HG02642 (cell line): Measurements from ENCODE around the gene FAAH.
"Not testable (repeated sequence)": the region's sequence is repeated elsewhere in the genome, so short reads cannot be mapped to it uniquely, and the experiment has no call there.

ENCODE experiments used
- ATAC-seq: cut with Tn5 transposase; IDR thresholded peaks from one replicate; pipeline ENCODE4 v1.9.1; 2021; ENCODE audit warnings: mild to moderate bottlenecking; ENCODE audit not compliant: unreplicated experiment, poor library complexity

FAAH gene

GRCh38 chr1:46394108-46394871 is at the start of gene FAAH:
Gene FAAH (plus strand): TSS chr1:46394317. CDS start chr1:46394349, 32 bp downstream.
- no peak for ATAC-seq

GRCh38 chr1:46344481-46344880 is 49.6 kb upstream of the FAAH start:
- ATAC-seq: no peak

GRCh38 chr1:46345281-46345680 is 48.8 kb upstream of the FAAH start:
- no peak for ATAC-seq

DNA sequence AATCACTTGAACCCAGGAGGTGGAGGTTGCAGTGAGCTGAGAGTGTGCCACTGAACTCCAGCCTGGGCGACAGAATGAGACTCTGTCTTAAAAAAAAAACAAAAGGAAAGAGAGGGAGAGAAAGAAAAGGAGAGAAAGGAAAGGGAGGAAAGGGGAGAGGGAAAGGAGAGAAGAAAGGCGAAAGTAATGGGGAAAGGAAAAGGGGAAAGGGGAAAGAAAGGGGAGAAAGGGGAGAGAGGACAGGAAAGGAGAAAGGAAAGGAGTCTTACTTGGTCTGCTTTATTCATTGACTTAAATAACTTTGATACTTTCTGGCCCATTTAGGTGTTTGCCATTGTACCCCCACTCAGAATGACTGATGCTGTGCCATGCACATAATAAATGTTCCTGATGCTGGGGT is 41.8 kb upstream of the FAAH start:
- ATAC-seq: no peak

DNA sequence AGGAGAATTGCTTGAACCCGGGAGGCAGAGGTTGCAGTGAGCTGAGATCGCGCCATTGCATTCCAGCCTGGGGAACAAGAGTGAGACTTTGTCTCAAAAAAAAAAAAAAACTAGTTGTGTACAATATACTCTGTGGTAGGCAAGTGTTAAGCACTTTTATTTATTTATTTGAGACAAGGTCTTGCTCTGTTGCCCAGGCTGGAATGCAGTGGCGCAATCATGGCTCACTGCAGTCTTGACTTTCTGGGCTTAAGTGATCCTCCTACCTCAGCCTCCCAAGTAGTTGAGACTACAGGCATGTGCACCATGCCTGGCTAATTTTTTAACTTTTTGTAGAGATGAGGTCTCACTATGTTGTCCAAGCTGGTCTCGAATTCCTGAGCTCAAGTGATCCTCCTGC is 38.2 kb upstream of the FAAH start:
- not testable (repeated sequence) for ATAC-seq

GRCh38 chr1:46362158-46362557 is 32.0 kb upstream of the FAAH start:
- ATAC-seq: no peak

- ATAC-seq: no peak
Measured at GRCh38 chr1:46363121-46363520, 31.0 kb upstream of the FAAH start.

DNA sequence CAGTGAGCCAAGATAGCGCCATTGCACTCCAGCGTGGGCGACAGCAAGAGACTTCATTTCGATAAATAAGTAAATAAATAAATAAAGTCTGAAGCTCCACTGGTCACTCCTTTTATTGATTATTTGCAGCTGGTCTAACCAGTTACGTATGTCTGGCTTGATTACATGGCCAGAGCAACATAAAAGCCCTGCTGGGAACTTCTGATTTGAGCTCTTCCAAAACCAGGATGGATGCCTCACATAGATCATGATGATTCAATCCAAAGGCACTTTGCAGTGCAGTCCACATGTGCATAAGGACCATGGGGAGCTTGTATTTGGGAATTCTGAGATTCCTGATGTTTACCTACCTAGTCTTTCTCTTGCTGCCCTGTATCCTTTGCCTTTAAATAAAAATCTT is 29.5 kb upstream of the FAAH start:
- no peak for ATAC-seq

- not testable (repeated sequence) for ATAC-seq
Measured at GRCh38 chr1:46365796-46366195, 28.3 kb upstream of the FAAH start.

- no peak for ATAC-seq
Measured at GRCh38 chr1:46367072-46367471, 27.0 kb upstream of the FAAH start.

DNA sequence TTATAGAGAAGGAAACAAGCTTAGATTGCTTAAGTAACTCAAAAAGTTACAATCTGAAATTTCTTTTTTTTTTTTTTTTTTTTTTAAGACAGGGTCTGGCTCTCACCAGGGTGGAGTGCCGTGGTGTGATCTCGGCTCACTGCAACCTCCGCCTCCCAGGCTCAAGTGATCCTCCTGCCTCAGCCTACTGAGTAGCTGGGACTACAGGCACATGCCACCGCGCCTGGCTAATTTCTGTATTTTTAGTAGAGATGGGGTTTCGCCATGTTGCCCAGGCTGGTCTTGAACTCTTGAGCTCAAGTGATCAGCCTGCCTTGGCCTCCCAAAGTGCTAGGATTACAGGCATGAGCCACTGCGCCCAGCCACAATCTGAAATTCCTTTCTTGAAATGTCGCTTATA is 26.4 kb upstream of the FAAH start:
- not testable (repeated sequence) for ATAC-seq

- ATAC-seq: no peak
Measured at GRCh38 chr1:46368791-46369190, 25.3 kb upstream of the FAAH start.

DNA sequence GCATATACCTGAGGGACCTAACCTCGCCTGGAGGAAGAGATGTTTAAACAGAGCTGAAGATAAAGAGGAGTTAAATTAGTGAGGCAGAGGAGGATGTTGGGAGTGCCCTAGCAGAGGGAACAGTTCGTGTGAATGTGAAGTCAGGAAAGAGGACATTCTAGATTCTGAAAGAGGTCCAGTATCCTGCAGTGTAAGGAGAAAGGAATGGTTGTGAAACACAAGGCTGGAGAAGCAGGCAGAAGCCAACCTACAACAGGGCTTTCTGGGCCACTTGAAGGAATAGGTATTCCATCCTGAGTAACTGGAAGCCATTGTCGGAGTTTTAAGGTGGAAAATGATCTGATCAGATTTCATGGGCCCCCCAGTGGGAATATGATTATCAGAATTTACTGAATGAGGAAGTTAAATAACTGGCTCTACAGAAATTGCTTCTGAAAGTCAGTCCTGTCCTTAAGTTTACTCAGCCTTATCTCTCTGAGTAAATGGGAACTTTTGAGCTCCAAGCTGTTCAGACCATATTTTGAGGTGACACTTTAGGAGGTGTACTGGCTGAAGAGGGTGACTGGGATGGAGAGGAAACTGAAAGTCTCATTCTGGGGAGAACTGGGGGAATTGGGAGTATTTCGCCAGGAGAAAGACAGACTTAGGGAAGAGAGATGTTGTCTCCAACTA is 24.4 kb upstream of the FAAH start:
- no peak for ATAC-seq

- no peak for ATAC-seq
Measured at GRCh38 chr1:46370214-46370633, 23.9 kb upstream of the FAAH start.

DNA sequence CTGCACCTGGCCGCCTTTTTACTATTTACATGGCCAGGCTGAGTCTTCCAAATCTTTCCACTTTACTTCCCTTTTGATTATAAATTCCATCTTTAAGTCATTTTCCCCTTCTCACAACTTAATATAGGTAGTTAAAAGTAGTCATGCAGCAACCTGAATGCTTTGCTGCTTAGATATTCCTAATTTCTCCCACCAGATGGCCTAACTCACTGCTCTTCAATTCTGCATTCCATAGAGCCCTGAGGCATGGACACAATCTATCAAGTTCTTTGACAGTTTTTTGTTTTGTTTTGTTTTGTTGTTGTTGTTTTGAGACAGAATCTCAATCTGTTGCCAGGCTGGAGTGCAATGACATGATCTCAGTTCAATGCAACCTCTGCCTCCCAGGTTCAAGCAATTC is 21.7 kb upstream of the FAAH start:
- ATAC-seq: no peak

GRCh38 chr1:46379996-46380395 is 14.1 kb upstream of the FAAH start:
- ATAC-seq: no peak

- ATAC-seq: no peak
Measured at GRCh38 chr1:46380508-46380907, 13.6 kb upstream of the FAAH start.

DNA sequence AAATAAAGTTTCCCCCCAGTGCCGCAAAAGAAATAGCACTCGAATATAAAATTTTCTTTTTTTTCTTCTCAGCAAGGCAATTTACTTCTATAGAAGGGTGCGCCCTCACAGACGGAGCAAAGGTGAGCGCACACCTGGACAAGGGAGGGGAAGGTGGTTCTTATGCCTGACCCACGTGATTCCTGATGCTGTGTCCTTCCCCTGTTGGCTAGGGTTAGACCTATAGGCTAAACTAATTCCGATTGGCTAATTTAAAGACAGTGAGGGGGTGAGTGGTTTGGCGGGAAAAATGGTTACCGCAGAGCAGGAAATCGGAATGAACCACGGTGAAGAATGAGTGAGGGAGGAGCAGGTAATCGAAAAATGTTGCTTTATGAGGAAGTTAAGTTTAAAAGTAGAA is 607 bp upstream of the FAAH start:
- no peak for ATAC-seq

GRCh38 chr1:46394872-46395465 is 852 bp downstream of the FAAH start:
- ATAC-seq: no peak

DNA sequence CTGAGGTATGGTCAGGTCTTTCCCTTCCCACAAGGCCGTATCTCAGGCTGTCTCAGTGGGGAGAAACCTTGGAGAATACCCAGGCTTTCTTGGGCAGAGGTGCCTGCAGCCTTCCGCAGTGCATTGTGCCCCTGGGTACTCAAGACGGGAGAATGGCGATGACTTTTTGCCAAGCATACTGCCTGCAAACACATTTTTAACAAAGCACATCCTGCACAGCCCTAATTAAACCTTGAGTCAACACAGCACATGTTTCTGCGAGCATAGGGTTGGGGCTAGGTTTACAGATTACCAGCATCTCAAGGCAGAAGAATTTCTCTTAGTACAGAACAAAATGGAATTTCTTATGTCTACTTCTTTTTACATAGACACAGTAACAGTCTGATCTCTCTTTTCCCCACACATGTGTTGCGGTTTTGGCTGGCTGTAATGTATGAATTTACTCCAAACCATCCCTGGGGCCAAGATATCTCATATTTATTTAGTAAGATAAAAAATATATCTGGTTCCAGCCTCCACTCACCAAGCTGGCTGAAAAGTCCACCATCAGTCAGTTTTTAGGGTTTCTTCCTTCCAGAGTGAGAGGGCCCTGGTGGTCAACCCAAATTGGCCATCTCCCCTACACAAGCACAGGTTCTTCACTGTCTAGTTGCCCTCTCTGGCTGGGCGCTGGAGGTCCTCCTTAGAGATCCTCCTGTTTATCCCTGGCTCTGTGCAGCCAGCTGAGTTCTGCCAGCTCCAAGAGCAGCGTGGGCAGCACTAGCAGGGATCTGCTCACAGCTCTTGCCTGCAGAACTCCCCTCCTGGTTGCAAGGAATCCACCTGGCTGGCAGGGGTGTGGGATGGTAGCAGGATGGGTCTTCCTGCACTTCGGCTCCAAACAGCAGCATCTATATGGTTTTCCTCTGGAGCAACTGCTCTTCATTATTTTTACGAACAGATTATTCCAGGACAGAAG is 2.6 kb downstream of the FAAH start:
- ATAC-seq: no peak
